GM18502 (cell line): Measurements from ENCODE around the gene SERP2.

ENCODE experiments used
- ATAC-seq: cut with Tn5 transposase; IDR thresholded peaks from one replicate; pipeline ENCODE4 v1.9.1; 2021; ENCODE audit warnings: mild to moderate bottlenecking; ENCODE audit not compliant: unreplicated experiment, poor library complexity

The SERP2 gene

GRCh38 chr13:44385847-44386246, 12.2 kb downstream of the SERP2 start:
- ATAC-seq: no peak

GRCh38 chr13:44386913-44387556, 13.4 kb downstream of the SERP2 start:
- no peak for ATAC-seq

- no peak for ATAC-seq
These were observed 14.9 kb downstream of the SERP2 start for GRCh38 chr13:44388427-44389059.

GRCh38 chr13:44389060-44389666, 15.5 kb downstream of the SERP2 start:
- no peak for ATAC-seq

- ATAC-seq: no peak
These were observed 16.3 kb downstream of the SERP2 start for GRCh38 chr13:44389876-44390275.

- no peak for ATAC-seq
These were observed 19.8 kb downstream of the SERP2 start for GRCh38 chr13:44393391-44393790.

GRCh38 chr13:44394658-44395057, 21.0 kb downstream of the SERP2 start:
- ATAC-seq: no peak

GRCh38 chr13:44395976-44396694, 22.5 kb downstream of the SERP2 start:
- ATAC-seq: no peak

GRCh38 chr13:44396701-44397580, 23.3 kb downstream of the SERP2 start:
- ATAC-seq: no peak

GRCh38 chr13:44397766-44398223, 24.2 kb downstream of the SERP2 start:
- ATAC-seq: no peak

- no peak for ATAC-seq
These were observed 25.0 kb downstream of the SERP2 start for GRCh38 chr13:44398606-44399005.

GRCh38 chr13:44399074-44399473, 25.4 kb downstream of the SERP2 start:
- ATAC-seq: no peak

GRCh38 chr13:44400736-44401135, 27.1 kb downstream of the SERP2 start:
- ATAC-seq: no peak

GRCh38 chr13:44401577-44401976, 28.0 kb downstream of the SERP2 start:
- ATAC-seq: no peak

- ATAC-seq: no peak
These were observed 29.3 kb downstream of the SERP2 start for GRCh38 chr13:44402899-44403445.

- no peak for ATAC-seq
These were observed 29.9 kb downstream of the SERP2 start for GRCh38 chr13:44403461-44404056.

- ATAC-seq: no peak
These were observed 30.9 kb downstream of the SERP2 start for GRCh38 chr13:44404261-44405132.

GRCh38 chr13:44406617-44407016, 33.0 kb downstream of the SERP2 start:
- ATAC-seq: no peak
